Activated T-helper 1 cell treated with Interleukin-2 at 50 U/mL for 16 hours (primary cell): ENCODE data around the gene TMEM178B.

Experiments
- DNase-seq: peaks from one replicate; pipeline ENCODE4 v3.0.0-alpha.2; 2020; ENCODE audit warnings: low read depth

TMEM178B gene

DNA sequence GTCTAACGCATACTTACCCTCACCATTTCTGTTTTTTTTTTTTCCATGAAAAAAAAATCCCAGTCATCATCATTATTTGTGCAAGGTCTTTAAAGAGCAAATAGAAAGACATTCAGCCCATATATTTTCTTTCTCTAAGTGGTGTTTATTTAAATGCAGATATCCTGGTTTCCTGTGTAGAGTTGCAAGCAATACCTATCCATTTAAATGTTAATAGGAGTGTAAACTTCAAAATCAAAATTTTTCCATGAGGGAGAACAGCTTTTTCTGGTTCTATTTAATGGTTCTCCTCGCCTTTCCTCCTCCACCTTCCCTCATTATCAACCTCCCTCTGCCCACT lies 357.2 kb downstream of the TMEM178B start:
- no peak for DNase-seq

DNA sequence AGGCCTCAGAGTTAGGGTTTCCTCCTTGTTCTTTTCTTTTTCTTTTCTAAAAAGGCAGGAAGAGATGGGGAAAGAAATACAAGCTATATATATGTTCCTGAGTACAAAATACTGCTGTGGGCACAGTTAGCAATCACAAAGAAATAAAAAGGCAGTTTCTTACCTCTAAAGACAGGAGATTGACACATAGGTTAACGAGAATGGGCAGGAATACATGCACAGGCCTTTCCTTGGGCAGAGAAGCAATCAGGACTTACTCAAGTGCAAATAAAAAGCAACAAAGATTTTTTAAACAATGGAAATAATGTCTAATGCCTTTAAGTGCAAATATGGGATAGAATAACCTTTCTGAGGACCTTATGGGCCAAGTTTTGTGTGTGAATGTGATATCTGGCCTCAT lies 357.8 kb downstream of the TMEM178B start:
- no peak for DNase-seq

DNA sequence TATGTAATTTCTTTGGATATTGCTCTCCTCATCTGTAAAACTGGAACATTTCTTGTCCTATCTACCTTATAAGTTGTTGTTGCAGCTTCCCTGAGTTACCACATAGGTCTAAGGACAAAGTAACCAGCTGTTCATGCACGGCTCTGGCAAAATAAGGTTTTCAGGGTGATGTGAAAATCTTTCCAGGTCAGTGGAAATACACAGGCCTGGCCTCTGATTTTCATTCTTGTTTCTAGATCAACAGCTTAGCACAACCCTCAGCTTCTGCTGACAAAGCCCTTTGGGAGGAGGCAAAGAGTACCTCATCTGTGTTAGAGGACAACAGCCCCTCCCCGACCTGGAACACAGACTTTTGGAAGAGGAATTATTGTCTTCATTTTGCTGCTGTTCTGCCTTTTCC lies 359.8 kb downstream of the TMEM178B start:
- DNase-seq: no peak

DNA sequence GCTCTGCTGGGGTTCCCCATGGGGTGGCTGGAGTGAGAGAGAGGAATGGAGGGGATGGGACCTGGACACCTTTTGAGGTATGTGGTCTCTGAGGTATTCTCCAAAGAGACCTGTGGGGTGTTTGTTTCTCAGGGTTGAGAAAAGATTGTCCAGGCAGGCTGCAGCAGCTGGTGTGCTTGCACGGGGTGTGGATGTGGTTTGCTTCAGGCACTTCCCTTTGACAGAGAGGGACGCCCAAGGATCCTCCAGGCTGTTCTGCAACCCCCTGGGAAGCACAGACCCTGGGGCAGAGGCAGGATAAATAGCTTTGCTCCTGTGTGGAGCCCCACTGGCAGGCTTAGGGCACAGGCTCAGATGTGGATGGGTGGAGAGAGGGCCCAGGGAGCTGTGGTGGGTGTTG lies 362.3 kb downstream of the TMEM178B start:
- no peak for DNase-seq

DNA sequence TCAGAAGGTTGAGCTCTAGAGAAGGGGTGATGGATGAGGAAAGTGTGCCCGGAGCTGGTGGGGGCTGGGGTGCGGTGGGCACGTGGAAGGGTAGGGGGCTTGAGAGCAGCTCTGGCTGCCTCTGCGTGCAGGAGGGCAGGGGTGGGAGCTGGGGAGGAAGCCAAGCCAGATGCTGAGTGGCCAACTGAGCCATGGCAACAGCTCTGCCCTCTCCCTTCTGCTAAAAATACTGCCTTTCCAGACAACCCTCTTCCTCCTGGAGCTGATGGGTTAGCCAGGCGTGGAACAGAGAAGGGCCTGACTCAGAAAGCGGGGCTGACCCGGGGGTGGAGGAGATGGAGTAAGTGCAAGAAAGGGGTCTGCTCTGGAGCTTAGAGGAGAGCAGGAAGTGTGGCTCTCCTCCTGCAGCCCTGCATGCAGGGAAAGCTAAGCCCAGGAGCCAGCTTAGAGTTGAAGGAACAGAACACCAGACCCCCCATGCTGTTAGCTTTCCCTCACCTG lies 362.8 kb downstream of the TMEM178B start:
- no peak for DNase-seq

DNA sequence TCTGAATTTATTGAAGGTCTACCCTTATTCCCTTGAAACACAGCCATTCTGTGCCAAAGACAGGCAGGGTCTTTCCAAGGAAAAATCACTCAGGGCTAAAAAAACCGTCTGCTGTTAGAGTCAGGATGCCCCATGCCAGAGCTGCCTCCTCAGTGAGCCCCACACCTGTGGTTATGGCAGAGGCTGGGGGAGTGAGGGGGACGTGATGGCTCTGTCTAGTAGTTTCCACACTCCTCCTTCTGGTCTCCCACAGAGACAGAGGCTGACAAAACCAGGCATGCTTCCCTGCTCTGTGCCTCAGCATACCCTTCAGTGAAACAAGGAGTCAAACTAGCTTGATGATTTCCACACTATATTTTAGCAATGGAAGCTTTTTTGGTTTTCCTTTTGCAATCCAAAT lies 365.3 kb downstream of the TMEM178B start:
- DNase-seq: no peak

DNA sequence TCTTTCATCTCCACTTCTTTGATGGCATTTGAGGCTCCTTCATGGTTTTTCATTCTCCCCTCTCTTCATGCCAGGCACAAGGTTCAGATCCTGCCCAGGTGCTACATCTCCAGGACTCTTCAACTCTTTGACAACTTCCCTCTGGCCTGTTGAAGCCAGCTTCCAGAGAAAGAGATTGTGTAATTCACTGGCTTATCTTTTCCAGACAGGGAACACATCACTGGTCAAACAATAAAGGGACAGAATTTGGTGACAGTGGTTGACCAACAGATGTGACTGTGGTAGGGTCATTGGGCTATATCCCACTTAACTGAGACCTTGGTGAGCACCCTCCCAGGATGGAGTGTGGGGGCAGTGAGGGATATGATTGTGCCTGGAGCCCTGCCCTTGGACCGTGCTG lies 365.9 kb downstream of the TMEM178B start:
- no peak for DNase-seq

DNA sequence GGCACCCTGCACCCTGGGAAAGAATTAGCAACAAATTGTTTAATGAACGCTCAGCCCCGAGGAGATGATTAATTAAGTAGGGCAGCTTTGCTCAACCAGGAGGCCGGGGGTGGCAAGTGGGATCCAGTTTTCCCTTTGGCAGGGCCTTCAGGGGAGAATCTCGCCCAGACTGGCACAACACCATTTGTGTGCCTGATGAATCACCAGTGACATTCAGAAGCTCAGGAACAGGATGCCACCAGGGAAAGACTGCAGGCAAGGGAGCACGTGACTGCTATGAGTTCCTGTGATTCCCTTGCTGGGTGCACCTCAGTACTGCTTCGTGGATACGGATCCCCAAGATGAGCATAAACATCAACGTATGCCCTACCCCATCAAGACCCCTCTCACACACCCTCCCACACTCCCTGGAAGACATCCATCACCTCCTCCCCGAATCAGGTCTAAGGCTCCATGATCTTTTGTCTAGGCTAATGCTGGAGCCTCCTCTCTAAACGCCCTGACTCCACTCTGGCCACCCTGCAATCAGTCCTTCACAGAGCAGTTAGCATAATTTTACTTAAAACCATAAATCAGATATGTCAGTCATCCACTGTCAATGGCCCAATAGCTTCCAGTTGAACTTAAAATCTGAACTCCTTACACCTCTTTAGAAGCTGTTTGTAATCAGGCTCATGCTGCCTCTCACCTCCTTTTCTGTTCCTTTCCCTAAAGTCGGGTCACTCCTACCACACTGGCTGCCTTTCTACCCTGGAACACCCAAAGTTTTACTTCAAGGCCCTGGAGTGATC lies 368.2 kb downstream of the TMEM178B start:
- no peak for DNase-seq

DNA sequence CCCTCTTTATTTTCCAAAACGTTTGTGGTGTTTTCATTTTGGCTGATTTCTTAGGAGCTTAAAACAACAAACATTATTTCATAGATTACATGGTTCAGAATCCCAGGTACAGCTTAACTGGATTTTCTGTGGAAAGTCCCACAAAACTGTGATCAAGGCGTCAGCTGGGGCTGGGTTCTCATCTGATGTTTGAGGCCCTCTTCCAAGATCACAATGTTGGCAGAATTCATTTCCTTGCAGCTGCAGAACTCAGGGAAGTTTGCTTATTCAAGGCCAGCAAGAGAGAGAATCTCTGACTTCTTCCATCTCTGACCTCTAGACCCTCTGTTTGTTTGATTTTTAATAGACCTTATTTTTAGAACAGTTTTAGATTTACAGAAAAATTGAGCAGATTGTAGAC lies 368.9 kb downstream of the TMEM178B start:
- no peak for DNase-seq

DNA sequence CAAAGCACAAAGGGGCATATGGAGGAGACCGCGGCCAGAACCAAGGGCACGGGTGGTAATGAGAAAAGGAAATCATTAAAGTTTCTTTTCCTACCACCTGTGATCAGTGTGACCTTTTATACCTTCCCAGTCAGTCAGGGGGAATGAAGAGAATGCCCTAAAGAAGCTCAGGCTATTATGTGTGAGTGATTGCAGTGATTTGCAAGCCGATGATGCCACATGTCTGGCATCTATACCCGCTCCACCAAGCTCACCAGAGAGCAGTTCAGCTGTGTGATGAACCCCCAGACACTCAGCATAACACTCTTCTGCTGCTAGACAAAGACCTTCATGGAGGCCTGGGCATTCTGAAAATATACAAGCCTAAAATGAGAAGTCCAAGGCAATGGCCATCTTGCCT lies 371.1 kb downstream of the TMEM178B start:
- no peak for DNase-seq

DNA sequence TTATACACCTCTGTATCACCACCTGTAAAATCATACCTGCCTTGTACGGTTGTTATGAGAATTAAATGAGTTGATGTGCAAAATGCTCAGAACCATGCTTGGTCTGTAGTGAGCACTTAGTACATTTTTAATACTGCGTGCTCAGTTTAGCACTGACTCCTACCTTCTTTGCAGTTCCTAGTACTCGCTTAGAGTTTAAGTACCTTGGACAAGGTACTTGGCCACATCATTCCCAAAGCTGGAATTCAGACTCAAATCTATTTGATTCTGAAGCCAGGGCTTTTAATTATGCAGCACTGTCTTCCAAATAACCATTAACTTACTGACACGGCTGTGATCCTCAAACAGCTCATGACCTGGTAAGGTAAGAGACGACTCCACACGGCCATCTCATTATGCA lies 377.4 kb downstream of the TMEM178B start:
- no peak for DNase-seq

DNA sequence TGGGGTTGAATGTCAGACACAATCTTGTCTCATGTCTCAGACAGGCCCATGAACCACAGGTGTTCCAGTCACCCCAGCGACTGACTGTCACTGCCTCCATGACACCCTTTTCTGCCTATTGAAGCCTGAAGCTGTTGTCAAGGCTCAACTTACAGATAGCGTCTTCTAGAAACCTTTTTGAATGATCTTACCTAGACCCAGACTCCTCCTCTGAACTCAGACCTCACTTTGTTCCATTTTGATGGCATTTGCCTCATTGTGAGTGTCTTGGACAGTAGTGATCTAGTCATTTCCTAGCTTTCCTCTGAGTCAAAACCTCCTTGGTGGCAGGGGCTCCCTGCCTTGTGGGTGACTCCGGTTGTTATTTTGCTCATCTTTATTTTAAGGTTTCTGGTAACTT lies 379.0 kb downstream of the TMEM178B start:
- no peak for DNase-seq

DNA sequence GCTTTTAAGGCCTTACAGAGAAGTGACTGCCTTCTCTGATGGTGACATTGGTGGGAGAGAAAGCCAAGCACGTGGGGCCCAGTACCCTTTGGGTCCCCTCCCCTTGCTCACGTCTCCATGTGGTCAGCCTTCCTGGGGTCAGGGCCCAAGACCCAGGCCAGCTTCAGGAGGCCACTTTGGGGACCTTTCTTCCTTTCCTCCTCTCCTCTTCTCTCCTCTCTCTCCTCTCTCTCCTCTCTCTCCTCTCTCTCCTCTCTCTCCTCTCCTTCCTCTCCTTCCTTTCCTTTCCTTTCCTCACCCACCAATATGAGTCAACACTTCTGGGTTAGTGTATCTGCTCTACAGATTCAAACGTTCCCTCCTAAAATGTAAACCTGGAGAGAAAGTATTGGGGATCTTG lies 380.5 kb downstream of the TMEM178B start:
- DNase-seq: no peak

DNA sequence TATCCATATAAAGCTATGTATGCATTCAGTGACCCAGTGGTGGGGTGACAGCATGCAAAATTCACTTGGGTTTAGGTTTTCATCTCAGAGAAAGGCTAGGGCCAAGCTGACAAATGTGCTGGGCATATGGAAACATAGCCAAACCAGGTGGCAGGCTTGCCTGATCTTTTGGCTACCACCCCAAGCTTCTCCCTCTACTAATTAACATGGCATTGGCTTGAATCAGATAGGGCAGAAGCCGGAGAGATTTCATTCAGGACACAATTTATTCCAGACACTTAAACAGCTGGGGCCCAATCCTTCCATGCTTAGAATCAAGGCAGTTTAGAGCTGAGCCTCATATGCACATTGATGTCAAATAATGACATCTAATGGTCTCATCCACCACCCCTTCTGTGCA lies 381.9 kb downstream of the TMEM178B start:
- no peak for DNase-seq

DNA sequence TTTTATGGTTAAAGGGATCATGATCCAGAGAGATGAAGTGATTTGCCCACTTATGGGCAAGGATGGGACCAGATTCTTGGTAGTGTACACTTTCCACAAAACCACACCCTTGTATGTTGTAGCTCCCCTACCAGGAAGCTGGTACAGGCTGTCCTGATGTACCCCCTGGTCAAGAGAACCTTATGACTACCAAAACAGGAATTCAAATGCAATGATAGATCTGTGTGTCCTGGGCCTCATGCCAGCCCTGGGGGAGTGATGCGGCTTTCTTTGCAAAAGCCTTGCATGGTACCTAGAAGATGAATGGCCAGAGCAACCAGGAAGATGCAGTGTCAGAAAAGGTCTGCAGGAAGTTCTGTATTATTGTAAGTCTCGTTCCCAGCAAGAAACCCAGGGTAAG lies 382.4 kb downstream of the TMEM178B start:
- no peak for DNase-seq

DNA sequence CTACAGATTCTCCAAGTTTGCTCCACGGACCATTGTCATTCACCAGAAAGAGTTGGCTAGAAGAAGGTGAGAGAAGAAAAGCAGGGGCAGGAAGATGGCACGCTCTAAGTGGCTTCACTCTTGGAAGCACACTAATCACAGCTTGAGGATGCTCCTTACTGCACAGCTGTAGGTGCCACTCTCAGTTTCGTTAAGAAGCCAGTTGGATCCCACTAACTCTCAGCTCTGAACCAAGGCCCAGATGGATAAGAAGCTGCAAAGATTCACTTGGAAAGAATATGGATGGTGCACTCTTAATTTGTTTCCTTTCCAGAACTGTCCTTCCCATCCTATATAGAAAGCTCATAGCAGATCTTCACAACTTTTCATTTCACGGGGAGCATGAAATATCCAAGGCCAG lies 382.8 kb downstream of the TMEM178B start:
- DNase-seq: no peak

DNA sequence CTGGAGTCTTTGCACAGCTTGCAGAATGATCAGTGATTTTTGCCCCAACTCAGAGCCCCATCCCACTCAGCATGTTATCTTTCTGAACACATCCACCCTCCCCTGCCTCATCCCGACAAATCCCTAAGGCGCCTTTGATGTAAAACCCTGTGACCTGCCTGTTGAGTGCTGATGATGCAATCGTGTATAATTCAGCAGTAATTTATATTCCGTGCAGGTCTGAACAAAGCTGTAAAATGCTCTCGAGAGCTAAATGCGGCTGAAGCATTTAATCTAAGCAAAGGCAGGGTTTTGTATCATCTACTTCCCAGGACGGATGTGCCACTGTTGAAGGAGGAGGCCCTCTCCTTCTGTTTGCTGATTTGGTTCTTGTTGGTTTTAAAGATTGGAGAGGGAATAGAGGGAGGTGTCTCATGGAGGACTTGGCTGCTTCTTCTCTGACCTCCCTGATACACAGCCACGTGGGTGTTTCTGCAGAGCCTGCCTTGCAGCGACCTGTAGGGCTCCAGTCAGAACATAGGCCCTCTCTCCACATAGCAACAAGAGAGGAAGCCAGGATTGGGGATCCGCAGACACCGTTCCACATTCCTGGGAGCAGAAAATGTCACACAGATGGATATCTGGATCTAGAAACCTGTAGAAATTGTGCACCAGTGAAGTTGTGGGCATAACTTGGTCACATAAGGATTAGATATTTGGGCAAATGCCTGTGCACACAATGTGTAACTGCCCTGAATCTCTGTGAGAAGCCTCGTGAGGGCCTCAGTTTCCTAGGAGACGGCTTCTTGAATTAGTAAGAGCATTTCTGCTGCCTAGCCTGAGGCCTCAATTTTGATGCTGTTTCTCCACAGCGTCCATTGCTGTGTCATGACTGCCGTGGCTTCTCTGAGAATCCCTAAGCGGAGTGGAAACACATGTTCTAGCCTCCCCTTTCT lies 387.2 kb downstream of the TMEM178B start:
- no peak for DNase-seq

DNA sequence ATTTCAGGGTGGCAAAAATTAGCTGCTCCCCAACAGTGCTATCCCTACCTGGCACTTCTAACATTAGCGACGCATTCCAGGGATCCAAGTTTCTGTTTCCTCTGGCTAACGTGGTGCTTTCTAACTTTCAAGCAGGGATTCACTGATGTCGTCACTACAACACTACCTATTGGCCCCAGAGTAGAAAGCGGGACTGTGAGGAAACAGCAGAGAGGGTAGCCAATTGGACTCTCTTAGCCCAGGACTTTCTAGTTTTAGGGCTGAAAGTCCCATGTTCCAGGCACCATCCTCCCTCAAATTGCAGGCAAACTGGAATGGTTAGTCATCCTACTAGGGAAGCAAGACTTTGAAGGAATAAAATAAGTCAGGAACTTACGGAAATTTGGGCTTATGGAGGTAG lies 388.1 kb downstream of the TMEM178B start:
- no peak for DNase-seq

DNA sequence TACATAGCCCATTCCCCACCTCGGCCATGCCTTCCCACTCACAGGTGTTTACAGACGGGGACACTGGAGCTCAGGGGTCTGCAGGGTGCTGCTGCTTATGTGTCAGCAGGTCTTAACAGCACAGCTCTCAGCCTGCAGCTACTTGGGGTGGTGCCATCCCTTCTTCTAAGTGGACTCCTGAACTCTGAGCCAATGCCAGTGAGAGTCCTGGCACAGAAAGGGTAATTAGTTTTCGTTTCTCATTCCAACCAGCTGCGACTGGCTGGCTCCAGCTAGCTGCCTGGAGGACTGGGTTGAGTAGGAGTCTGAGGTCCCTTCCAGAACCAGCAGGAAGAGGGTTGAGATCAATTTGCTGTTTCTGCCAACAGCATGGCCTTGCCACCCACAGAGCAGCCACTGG lies 389.1 kb downstream of the TMEM178B start:
- DNase-seq: no peak

DNA sequence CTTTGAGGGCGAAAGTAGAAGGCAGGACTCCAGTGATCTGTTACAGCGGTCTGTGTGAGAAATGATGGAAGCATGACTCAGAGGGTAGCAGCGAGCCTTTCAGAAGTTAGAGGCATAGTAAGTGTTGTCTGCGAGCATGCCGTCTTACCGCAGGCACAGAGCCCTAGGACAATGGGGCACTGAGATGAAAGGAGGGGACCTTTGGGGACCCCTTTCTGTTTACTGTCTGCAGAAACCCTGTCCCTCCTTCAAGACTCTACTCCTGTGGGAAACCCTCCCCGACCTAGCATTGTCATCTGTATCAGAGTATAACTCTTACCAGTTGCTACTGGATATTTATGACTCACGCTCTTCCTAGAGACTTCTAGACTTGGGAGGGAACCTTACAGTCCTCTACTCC lies 390.1 kb downstream of the TMEM178B start:
- DNase-seq: no peak

DNA sequence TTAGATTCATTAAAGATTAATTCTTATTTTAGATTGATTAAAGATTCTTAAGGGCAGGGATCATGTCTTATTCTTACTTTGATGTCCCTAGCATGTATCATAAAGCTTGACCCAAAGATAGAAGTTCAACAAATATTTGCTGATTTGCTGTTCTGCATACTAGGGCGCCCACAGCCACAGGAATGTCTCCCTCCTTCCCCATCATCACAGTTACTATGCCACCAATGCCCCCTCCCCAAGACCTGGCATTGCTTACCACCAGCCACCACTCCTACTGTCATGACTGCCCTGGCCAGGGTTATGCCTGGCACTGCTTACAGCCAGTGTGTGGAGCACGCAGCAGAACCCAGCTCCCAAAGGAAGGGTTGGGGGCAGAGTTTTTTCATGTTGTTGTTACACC lies 390.7 kb downstream of the TMEM178B start:
- DNase-seq: no peak

DNA sequence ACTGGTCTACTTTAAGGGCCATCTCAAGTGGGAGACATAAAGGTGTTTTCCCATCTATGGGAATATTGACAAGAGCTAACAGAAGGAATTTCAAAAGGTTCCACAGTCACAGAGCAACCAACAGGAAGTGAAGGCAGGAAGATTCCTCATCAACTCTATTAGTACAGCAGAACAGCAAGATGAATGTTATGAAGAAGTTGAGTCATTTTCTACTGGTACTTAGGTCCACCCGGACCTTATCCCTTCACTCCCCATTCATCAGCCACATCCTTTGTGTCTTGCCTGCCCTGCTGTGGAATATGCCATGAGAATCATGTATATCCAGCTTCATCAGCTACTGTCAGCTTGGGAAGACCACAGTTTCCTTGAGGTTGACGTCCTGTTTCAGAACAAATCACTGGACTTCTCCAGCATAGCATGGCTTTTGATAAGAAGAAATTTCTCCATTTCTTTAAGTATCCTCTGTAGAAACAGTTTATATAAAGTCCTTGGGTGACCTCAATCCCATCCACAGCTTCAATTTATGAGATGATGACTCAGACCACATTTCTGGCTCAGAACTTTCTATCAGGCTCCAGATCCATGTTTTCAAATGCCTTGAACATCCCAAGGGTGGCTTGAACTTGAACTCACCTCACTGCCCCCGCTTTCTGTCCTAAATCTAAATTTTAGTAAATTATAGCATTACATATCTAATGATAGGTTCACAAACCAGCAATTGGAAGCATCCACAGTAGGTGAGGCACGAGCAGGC lies 392.5 kb downstream of the TMEM178B start:
- DNase-seq: no peak

DNA sequence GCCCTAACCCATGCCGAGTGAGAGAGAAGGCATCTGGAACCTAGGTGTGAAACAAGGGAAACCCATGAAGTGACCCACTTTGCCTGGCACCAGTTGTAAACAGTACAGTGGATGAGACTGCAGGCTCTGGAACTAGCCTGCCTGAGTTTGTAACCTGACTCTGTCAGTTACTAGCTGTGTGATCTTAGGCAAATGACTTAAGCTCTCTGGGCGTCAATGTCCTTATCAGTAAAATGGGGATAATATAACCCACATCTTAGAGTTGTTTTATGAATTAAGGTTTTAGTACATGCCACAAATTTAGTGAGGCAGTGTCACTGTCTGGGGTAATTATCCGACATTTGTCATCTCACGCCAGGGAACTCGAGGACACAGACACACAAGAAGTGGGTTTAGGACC lies 394.5 kb downstream of the TMEM178B start:
- DNase-seq: no peak
